Neural cell (in vitro differentiated cells): ENCODE measurements around the gene TMEM212. TPM values are rescaled to one million over a fixed set of nuclear protein-coding genes. Genes with fewer than 3 reads are reported as not detected.

Experiments
- H2AFZ ChIP-seq: fragments of 200-600, 300-800 bp; sonication (generic), shearing (Covaris generic); 2 replicates; pipeline ENCODE4 v1.6.0; 2014; ENCODE audit warnings: low read depth, mild to moderate bottlenecking, antibody characterized with exemption, low read length, moderate library complexity
- H3F3A ChIP-seq: fragments of 200-600 bp; shearing (Covaris generic); 2 replicates; pipeline ENCODE4 v1.6.1; 2016; ENCODE audit warnings: mild to moderate bottlenecking, moderate library complexity, mixed read lengths, antibody characterized with exemption, low read length; ENCODE audit not compliant: insufficient read depth, poor library complexity, severe bottlenecking
- H3K27ac ChIP-seq: fragments of 200-600, 300-800 bp; sonication (generic), shearing (Covaris generic); 2 replicates; pipeline ENCODE4 v1.5.1; 2014; ENCODE audit warnings: mild to moderate bottlenecking, low read length, moderate library complexity
- H3K27me3 ChIP-seq: fragments of 300-800, 200-600 bp; sonication (generic), shearing (Covaris generic); 2 replicates; pipeline ENCODE4 v1.6.0; 2014; ENCODE audit warnings: mild to moderate bottlenecking, low read depth, low read length, moderate library complexity; ENCODE audit not compliant: insufficient read depth
- H3K36me3 ChIP-seq: fragments of 300-800, 200-600 bp; sonication (generic), shearing (Covaris generic); 2 replicates; pipeline ENCODE4 v1.5.1; 2014; ENCODE audit warnings: mild to moderate bottlenecking, antibody characterized with exemption, low read length, moderate library complexity; ENCODE audit not compliant: insufficient read depth
- H3K4me2 ChIP-seq: fragments of 300-800, 200-600 bp; sonication (generic), shearing (Covaris generic); 2 replicates; pipeline ENCODE4 v1.6.0; 2014; ENCODE audit warnings: mild to moderate bottlenecking, low read length
- H3K4me3 ChIP-seq: fragments of 300-800, 200-600 bp; sonication (generic), shearing (Covaris generic); 2 replicates; pipeline ENCODE4 v1.5.1; 2014; ENCODE audit warnings: mild to moderate bottlenecking, low read length, moderate library complexity
- H3K79me2 ChIP-seq: fragments of 200-600 bp; shearing (Covaris generic); replicated peaks from 2 replicates; pipeline ENCODE4 v1.6.0; 2014; ENCODE audit warnings: mild to moderate bottlenecking, low read length, moderate library complexity; ENCODE audit not compliant: insufficient read depth
- H3K9ac ChIP-seq: fragments of 300-800, 200-600 bp; sonication (generic), shearing (Covaris generic); 2 replicates; pipeline ENCODE4 v1.6.1; 2016; ENCODE audit warnings: mild to moderate bottlenecking, low read length, mixed read lengths
- H3K9me2 ChIP-seq: fragments of 200-600 bp; shearing (Covaris generic); 2 replicates; pipeline ENCODE4 v1.6.1; 2016; ENCODE audit warnings: mild to moderate bottlenecking, low read length, mixed read lengths; ENCODE audit not compliant: insufficient read depth
- H3K9me3 ChIP-seq: fragments of 200-600, 300-800 bp; sonication (generic), shearing (Covaris generic); 2 replicates; pipeline ENCODE4 v1.6.1; 2016; ENCODE audit warnings: mild to moderate bottlenecking, mixed run types, low read length, moderate library complexity, mixed read lengths
- H4K20me1 ChIP-seq: fragments of 200-600 bp; shearing (Covaris generic); 2 replicates; pipeline ENCODE4 v1.6.1; 2016; ENCODE audit warnings: mild to moderate bottlenecking, mixed run types; ENCODE audit not compliant: insufficient read depth
- EP300 ChIP-seq: fragments of 450-650 bp; conservative IDR thresholded peaks from 2 replicates; pipeline ENCODE4 v1.6.1; 2014; ENCODE audit warnings: antibody characterized with exemption, mild to moderate bottlenecking, moderate library complexity; ENCODE audit not compliant: poor library complexity, severe bottlenecking
- EZH2 ChIP-seq: fragments of 200-600, 300-800 bp; shearing (Covaris generic), sonication (generic); IDR thresholded peaks from 2 replicates; pipeline ENCODE4 v1.6.1; 2014; ENCODE audit warnings: antibody characterized with exemption, low read length, borderline replicate concordance, mild to moderate bottlenecking; ENCODE audit not compliant: insufficient read depth, poor library complexity, severe bottlenecking
- MXI1 ChIP-seq: fragments of 450-650 bp; conservative IDR thresholded peaks from 2 replicates; pipeline ENCODE4 v1.6.1; 2014; ENCODE audit warnings: antibody characterized with exemption, mild to moderate bottlenecking; ENCODE audit not compliant: poor library complexity, severe bottlenecking
- POLR2AphosphoS5 ChIP-seq: IDR thresholded peaks from 2 replicates; pipeline ENCODE4 v1.6.1; 2012
- RAD21 ChIP-seq: fragments of 450-650 bp; conservative IDR thresholded peaks from 2 replicates; pipeline ENCODE4 v1.6.1; 2014; ENCODE audit warnings: antibody characterized with exemption, mild to moderate bottlenecking, moderate library complexity
- SMC3 ChIP-seq: fragments of 450-650 bp; conservative IDR thresholded peaks from 2 replicates; pipeline ENCODE4 v1.6.1; 2014; ENCODE audit warnings: antibody characterized with exemption, mild to moderate bottlenecking, moderate library complexity; ENCODE audit not compliant: poor library complexity
- TAF1 ChIP-seq: IDR thresholded peaks from 2 replicates; pipeline ENCODE4 v1.6.1; 2012; ENCODE audit warnings: low read depth
- polyA plus RNA-seq: library from polyadenylated mRNA; depleted of rRNA; stranded (reverse); fragments of >200 nt; gene quantifications from 2 replicates; pipeline ENCODE4 v1.2.3, GENCODE V29; 2014
- TF ChIP-seq, protein P1 (sequence below): fragments of 450-650 bp; IDR thresholded peaks from 2 replicates; pipeline ENCODE4 v1.5.1; 2014; ENCODE audit warnings: antibody characterized with exemption, mild to moderate bottlenecking, moderate library complexity; ENCODE audit not compliant: poor library complexity, severe bottlenecking
- TF ChIP-seq, protein P2 (sequence below): IDR thresholded peaks from 2 replicates; pipeline ENCODE4 v1.6.1; 2012; ENCODE audit warnings: borderline replicate concordance

TMEM212 gene
- polyA plus RNA-seq, 1 donor from 2014 or later: not detected

DNA sequence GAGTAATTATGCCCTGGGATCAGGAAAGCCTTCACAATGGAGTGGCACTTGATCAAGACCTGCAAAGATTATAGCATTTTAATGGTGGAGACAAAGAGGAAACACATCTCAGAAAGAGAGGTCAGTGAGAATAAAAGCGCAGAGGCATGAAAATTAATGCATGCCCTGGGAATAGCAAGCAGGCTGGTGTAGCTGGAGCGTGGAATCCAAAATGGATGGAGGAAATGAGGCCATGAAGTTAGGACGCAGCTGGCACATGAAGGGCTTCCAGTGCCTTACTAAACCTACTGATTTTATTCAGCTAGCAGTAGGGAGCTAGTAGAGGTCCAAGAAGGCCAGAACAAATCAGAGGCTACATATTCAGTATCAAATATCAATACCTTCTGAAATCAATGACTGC lies 38.1 kb downstream of the TMEM212 start:
- Histone ChIP-seq H3K27me3 (no peaks in the 10 kb centered on the region), H3K4me3 (no peak overlapping the region), H3K79me2 (no peaks in the 10 kb centered on the region), H3K27ac (no peak overlapping the region), H2AFZ (no peak overlapping the region), H3K9me3 (no peaks in the 10 kb centered on the region), H3K36me3 (no peaks in the 10 kb centered on the region), H3K9ac (no peak overlapping the region), H3K9me2 (no peaks in the 10 kb centered on the region), H4K20me1 (no peaks in the 10 kb centered on the region), H3K4me2 (no peak overlapping the region), H3F3A (no peaks in the 10 kb centered on the region)
- TF ChIP-seq, protein P1, sequence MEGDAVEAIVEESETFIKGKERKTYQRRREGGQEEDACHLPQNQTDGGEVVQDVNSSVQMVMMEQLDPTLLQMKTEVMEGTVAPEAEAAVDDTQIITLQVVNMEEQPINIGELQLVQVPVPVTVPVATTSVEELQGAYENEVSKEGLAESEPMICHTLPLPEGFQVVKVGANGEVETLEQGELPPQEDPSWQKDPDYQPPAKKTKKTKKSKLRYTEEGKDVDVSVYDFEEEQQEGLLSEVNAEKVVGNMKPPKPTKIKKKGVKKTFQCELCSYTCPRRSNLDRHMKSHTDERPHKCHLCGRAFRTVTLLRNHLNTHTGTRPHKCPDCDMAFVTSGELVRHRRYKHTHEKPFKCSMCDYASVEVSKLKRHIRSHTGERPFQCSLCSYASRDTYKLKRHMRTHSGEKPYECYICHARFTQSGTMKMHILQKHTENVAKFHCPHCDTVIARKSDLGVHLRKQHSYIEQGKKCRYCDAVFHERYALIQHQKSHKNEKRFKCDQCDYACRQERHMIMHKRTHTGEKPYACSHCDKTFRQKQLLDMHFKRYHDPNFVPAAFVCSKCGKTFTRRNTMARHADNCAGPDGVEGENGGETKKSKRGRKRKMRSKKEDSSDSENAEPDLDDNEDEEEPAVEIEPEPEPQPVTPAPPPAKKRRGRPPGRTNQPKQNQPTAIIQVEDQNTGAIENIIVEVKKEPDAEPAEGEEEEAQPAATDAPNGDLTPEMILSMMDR: no peak
- TF ChIP-seq EZH2: no peak
- TF ChIP-seq, protein P2, sequence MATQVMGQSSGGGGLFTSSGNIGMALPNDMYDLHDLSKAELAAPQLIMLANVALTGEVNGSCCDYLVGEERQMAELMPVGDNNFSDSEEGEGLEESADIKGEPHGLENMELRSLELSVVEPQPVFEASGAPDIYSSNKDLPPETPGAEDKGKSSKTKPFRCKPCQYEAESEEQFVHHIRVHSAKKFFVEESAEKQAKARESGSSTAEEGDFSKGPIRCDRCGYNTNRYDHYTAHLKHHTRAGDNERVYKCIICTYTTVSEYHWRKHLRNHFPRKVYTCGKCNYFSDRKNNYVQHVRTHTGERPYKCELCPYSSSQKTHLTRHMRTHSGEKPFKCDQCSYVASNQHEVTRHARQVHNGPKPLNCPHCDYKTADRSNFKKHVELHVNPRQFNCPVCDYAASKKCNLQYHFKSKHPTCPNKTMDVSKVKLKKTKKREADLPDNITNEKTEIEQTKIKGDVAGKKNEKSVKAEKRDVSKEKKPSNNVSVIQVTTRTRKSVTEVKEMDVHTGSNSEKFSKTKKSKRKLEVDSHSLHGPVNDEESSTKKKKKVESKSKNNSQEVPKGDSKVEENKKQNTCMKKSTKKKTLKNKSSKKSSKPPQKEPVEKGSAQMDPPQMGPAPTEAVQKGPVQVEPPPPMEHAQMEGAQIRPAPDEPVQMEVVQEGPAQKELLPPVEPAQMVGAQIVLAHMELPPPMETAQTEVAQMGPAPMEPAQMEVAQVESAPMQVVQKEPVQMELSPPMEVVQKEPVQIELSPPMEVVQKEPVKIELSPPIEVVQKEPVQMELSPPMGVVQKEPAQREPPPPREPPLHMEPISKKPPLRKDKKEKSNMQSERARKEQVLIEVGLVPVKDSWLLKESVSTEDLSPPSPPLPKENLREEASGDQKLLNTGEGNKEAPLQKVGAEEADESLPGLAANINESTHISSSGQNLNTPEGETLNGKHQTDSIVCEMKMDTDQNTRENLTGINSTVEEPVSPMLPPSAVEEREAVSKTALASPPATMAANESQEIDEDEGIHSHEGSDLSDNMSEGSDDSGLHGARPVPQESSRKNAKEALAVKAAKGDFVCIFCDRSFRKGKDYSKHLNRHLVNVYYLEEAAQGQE: no peak
- no peak for TF ChIP-seq SMC3
- no peak for TF ChIP-seq TAF1

DNA sequence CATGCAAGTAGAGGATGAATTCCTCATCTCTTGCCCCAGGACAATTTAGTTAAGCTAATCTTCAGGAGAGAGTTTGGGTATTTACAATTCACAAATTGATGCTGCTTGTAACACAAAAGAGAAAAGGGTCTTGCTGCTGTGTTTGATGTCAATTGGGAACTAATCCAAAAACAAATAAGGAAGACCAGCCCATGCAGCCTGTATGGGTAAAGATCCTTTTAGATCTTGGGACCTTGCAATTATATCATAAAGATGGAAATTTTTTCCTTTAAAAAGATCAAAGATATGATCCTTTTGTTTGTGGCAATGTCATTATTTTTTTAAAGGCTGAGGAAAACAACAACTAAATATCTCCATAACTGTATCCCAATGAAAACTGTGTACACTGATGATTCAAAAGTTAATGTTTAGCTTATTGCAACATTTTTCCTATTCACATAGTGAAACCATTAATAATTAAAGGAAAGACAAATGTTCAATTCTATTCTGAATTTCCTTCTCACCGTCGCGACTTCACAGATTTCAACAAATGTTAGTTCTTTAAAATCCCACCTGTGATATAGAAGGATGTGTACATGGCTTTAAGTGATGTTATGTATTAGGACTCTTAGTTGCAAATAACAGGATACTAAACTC lies 40.2 kb downstream of the TMEM212 start:
- Histone ChIP-seq H3F3A (no peaks in the 10 kb centered on the region), H2AFZ (no peak overlapping the region), H3K9me2 (no peaks in the 10 kb centered on the region), H3K79me2 (no peaks in the 10 kb centered on the region), H3K27me3 (no peaks in the 10 kb centered on the region), H3K4me2 (no peak overlapping the region), H3K27ac (no peak overlapping the region), H3K4me3 (no peak overlapping the region), H3K9me3 (no peaks in the 10 kb centered on the region), H4K20me1 (no peaks in the 10 kb centered on the region), H3K9ac (no peak overlapping the region), H3K36me3 (no peaks in the 10 kb centered on the region)
- no peak for TF ChIP-seq TAF1
- TF ChIP-seq, protein P2: no peak
- TF ChIP-seq, protein P1: no peak
- TF ChIP-seq EP300: no peak
- TF ChIP-seq SMC3: no peak
- TF ChIP-seq RAD21: no peak
- no peak for TF ChIP-seq POLR2AphosphoS5
- TF ChIP-seq MXI1: no peak
- TF ChIP-seq EZH2: no peak
